Measurements from ENCODE around the gene TMEM234.
"Not testable (repeated sequence)": the region's sequence is repeated elsewhere in the genome, so short reads cannot be mapped to it uniquely, and the experiment has no call there.

TMEM234 gene

GRCh38 chr1:32221980-32222755 lies at the start of gene TMEM234, which contains the start of gene EIF3I:
Gene TMEM234 (minus strand): TSS chr1:32222353. CDS start chr1:32222322, 31 bp downstream.
Gene EIF3I (plus strand): TSS chr1:32222407. CDS start chr1:32222442, 35 bp downstream.
- peak; percentile 79 for DNase-seq (ENCODE audit: low read depth)

- no peak for DNase-seq (ENCODE audit: low read depth)
These were observed 47.6 kb upstream of the TMEM234 start for GRCh38 chr1:32269744-32270143.

- no peak for DNase-seq (ENCODE audit: low read depth)
These were observed 44.9 kb upstream of the TMEM234 start for GRCh38 chr1:32266921-32267591.

- DNase-seq (ENCODE audit: low read depth), result no peak
These were observed 43.7 kb upstream of the TMEM234 start for GRCh38 chr1:32265846-32266245.

GRCh38 chr1:32263744-32264143 lies 41.6 kb upstream of the TMEM234 start:
- DNase-seq (ENCODE audit: low read depth), result no peak

GRCh38 chr1:32263236-32263593 lies 41.1 kb upstream of the TMEM234 start:
- not testable (repeated sequence) for DNase-seq (ENCODE audit: low read depth)

GRCh38 chr1:32257227-32257508 lies 35.0 kb upstream of the TMEM234 start:
- no peak for DNase-seq (ENCODE audit: low read depth)

GRCh38 chr1:32256473-32257226 lies 34.5 kb upstream of the TMEM234 start:
- no peak for DNase-seq (ENCODE audit: low read depth)

GRCh38 chr1:32255072-32256071 lies 33.2 kb upstream of the TMEM234 start:
- DNase-seq (ENCODE audit: low read depth), result no peak

- DNase-seq (ENCODE audit: low read depth), result no peak
These were observed 29.0 kb upstream of the TMEM234 start, which contains the start of gene LCK for GRCh38 chr1:32250893-32251716. Gene LCK (plus strand): TSS chr1:32251265. CDS start chr1:32274330, 23,065 bp downstream.

GRCh38 chr1:32249831-32250525 lies 27.8 kb upstream of the TMEM234 start:
- DNase-seq (ENCODE audit: low read depth), result no peak

GRCh38 chr1:32247983-32248889 lies 26.1 kb upstream of the TMEM234 start:
- DNase-seq (ENCODE audit: low read depth), result no peak

- DNase-seq (ENCODE audit: low read depth), result no peak
These were observed 25.3 kb upstream of the TMEM234 start for GRCh38 chr1:32247452-32247851.

GRCh38 chr1:32246888-32247273 lies 24.7 kb upstream of the TMEM234 start, which contains the start of gene FAM167B:
Gene FAM167B (plus strand): TSS chr1:32247222. CDS start chr1:32247422, 200 bp downstream.
- peak; percentile 30 for DNase-seq (ENCODE audit: low read depth)

GRCh38 chr1:32242341-32242851 lies 20.2 kb upstream of the TMEM234 start:
- no peak for DNase-seq (ENCODE audit: low read depth)

- no peak for DNase-seq (ENCODE audit: low read depth)
These were observed 19.0 kb upstream of the TMEM234 start for GRCh38 chr1:32241001-32241763.

- no peak for DNase-seq (ENCODE audit: low read depth)
These were observed 18.2 kb upstream of the TMEM234 start for GRCh38 chr1:32240140-32240951.

Data from fibroblast of the conjunctiva (primary cell).